ENCODE data around the gene DPF3.

DNA sequence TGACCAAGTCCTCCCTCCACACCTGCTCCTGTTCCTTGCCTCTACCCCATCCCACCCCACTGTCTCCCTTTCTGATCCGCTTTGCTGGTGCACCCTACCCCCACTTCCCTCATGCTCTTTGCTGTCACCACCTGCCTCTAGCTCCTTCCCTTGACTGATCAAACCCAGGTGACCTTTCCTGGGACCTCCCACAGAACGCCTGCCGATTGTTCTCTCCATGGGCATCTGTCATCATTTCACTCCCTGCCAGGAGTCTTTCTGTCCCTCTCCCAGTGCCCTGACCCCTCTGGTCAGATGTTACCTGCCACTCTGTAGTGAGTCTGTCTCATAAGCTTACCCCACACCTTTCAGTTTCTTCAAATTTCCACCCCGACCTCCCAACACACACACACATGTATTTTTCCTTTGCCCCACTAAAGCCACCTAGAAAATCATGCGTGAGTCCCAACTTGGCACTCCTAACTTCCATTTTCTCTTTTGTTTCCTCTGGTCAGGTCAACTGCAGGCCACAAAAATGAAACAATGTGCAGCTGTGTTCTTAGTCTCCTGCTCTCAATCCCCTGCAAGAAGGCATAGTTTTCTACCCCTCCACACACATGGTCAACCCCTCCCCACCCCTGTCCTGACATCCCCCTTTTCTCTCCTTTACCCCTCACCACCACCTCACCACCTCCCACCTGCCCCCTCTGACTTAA is 229.8 kb downstream of the DPF3 start:
- TF ChIP-seq CTCF (IDR thresholded peaks at IDR 0.05) (no peak), POLR2A (IDR thresholded peaks at IDR 0.05) (no peak)
